HG03196 (cell line): ENCODE measurements around the gene APOA4.
"Not testable (repeated sequence)": the region's sequence is repeated elsewhere in the genome, so short reads cannot be mapped to it uniquely, and the experiment has no call there.

Experiments
- ATAC-seq: cut with Tn5 transposase; IDR thresholded peaks from one replicate; pipeline ENCODE4 v1.9.1; 2021; ENCODE audit not compliant: unreplicated experiment

The APOA4 gene

GRCh38 chr11:116807601-116808261 lies 15.4 kb downstream of the APOA4 start:
- no peak for ATAC-seq

DNA sequence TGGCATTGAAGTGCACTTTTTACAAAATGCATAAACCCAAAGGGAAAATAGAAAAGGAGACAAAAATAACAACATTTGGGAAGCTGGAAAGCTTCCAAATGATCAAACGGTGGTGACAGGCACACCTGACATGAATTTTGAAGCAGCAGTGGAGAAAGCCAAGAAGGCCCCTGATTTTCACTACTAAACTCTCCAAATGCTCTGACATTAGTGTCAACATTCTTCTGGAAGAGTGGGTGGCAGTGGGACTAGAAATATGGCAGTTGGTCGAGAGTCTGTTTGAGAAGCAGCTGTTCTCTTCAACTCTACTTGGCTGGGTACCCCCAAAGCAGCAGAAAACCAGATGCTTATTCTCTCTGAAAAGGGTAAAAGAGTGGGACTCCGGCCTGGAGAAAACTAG lies 19.1 kb downstream of the APOA4 start:
- no peak for ATAC-seq

DNA sequence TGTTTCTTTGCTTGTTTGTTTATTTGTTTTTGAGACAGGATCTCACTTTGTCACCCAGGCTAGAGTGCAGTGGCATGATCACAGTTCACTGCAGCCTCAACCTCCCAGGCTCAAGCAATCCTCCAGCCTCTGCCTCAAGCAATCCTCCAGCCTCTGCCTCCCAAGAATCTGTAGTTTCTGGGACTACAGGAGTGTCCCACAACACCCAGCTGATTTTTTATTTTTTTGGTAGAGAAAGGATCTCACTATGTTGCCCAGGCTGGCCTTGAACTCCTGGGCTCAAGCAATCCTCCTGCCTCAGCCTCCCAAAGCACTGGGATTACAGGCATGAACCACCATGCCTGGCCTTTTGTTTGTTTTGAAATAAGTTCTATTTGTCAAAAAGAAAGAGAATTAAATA lies 21.4 kb downstream of the APOA4 start:
- ATAC-seq = not testable (repeated sequence)

GRCh38 chr11:116800610-116801009 lies 22.5 kb downstream of the APOA4 start:
- no peak for ATAC-seq

GRCh38 chr11:116798368-116798767 lies 24.7 kb downstream of the APOA4 start:
- no peak for ATAC-seq

GRCh38 chr11:116797816-116798215 lies 25.3 kb downstream of the APOA4 start:
- no peak for ATAC-seq

- no peak for ATAC-seq
Measured at GRCh38 chr11:116796548-116796947, 26.6 kb downstream of the APOA4 start.

DNA sequence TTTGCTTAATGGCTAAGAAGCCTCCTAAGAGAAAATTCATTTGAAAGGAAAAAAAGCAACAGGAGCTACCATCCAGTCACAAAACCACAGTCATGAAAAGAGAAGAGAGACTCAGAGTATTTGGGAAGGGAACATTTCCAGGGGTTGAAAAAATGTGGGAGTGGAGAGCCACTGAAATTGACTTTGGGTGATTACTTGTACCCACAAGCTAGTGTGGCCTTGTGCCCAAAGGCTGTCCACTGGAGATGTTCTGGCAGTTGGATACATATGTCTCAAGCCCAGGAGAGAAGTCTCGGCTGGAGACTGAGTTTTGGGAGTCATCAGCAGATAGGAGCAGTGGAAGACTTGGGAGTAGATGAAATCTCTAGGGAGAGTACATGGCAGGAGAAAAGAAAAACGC lies 28.3 kb downstream of the APOA4 start:
- no peak for ATAC-seq

DNA sequence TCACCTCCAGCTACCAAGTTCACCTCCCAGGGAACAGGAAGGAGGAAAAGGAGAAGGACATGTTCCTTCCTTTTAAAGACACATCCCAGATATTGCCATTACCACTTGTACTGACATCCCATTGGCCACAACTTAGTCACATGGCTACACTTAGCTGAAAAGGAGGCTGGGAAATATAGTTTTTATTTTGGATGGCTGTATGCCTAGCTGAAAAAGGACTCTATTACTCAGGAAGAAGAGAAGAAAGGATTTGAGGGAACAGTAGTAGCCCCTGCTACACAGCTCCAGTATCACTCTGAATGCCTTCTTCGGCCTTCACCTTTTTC lies 29.4 kb downstream of the APOA4 start:
- no peak for ATAC-seq

DNA sequence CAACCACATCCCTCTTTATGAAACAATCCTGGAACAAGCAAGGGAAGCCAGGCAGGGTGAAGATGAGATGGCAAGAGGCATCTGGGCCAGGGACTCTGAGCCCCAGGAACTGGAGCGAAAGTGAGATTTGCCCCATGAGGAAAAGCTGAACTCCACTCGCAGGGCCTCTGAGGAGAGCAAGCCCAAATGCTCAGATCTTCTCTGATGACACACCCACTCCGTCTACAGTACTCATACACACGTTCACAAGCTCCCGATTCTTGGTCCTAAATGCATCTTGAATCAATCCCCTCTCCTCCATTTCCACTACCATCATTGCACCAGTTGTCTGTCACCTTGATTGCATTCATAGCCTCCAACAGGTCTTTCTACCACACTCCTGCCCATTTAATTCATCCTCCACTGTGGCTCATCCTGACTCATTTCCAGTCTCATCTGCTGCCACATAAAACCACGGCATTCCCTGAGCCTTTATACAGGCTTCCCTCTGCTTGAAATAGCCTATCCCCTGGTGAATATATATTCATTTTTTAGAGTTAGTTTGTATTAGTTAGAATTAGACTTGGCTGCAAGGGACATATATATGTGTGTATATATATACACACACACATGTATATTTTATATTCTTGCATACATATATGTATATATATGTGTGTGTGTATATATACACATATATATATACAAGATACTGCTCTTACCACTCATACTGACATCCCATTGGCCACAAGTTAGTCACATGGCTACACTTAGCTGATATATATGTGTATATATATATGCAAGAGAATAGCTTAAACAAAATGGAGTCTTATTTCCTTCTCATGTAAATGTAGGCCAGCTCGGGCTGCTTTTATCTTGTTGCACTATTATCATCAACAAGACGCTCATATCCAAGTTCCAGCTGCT lies 30.0 kb downstream of the APOA4 start:
- no peak for ATAC-seq

GRCh38 chr11:116792144-116792868 lies 30.8 kb downstream of the APOA4 start:
- no peak for ATAC-seq

GRCh38 chr11:116791813-116792143 lies 31.3 kb downstream of the APOA4 start, which contains the start of gene APOA5:
Gene APOA5, minus strand, starts transcription at chr11:116791879. Its CDS starts 19 bp downstream, at chr11:116791860.
- no peak for ATAC-seq

- ATAC-seq = no peak
Measured at GRCh38 chr11:116791002-116791812, 31.9 kb downstream of the APOA4 start.

- no peak for ATAC-seq
Measured at GRCh38 chr11:116790167-116791001, 32.7 kb downstream of the APOA4 start.

GRCh38 chr11:116788975-116789374 lies 34.1 kb downstream of the APOA4 start:
- no peak for ATAC-seq

DNA sequence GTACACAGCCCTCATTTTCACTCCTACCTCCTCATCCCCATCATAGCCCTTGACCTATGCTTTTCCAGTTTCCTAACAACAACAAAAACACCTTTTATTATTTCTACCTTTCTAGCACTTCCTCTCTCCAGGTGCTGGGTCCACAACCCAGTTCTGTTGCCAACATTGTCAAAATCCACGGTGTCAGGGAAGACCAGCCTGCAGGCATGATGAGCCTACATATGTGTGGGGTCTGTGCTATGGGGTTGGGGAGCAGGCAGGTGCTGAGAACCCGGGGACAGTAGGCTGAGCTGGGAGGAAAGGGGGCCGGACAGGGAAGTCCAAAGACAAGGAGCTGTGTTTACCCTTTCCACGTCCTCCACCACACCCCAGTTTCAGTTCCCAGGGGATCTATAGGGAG lies 34.6 kb downstream of the APOA4 start:
- ATAC-seq = no peak

DNA sequence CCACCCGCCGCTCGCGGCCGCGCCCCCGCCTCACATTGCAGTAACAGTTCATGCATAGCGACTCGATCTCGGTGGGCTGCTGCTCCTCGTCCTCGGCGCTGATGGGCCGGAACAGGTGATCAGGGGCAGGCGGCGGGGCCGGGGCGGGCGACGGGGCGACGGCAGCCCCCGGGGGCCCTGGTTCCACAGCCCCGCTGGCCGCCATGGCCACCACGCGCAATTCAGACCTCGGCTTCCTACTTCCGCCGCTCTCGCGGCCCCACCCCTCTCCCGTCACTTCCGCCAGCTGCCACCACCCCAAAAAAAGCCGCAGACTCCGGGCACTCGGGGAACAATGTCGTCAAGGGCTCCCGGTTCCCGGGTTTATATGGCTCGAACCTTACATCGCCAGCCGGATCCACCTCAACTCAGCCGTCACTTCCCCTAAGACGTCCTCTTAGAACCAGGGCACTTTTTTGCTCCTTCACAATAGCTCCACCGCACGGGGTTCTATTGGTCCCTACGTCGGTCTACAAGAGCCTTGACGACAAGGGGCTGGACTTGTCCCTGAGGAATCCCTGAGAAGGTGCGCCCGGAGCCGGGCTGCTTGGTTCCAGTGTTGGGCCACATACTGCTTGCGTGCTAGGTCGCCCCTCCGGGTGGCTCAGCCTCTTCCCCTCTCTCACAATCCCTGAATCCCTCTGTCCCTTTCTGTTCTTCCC lies 35.2 kb downstream of the APOA4 start, which contains the start of gene ZPR1:
ZPR1 (minus strand) TSS at position 238 of the 701 bp plus-strand sequence; CDS start at position 205, 33 bp downstream.
- peak; percentile 87 for ATAC-seq

GRCh38 chr11:116787436-116787785 lies 35.7 kb downstream of the APOA4 start:
- ATAC-seq = no peak

GRCh38 chr11:116786966-116787365 lies 36.1 kb downstream of the APOA4 start:
- no peak for ATAC-seq
